Loucy (cell line): Measurements from ENCODE around the gene PRPF38A.

Source experiments
- EZH2phosphoT487 ChIP-seq: fragments of 200-600 bp; IDR thresholded peaks from 2 replicates; pipeline ENCODE4 v1.6.1; 2018; ENCODE audit warnings: antibody characterized with exemption, mild to moderate bottlenecking, moderate library complexity, borderline replicate concordance
- TF ChIP-seq, protein P1 (sequence below): fragments of 200-600 bp; sonication (generic); conservative IDR thresholded peaks from 2 replicates; pipeline ENCODE4 v1.5.1; 2014; ENCODE audit warnings: mild to moderate bottlenecking, antibody characterized with exemption, low read length

- TF ChIP-seq, protein P1, sequence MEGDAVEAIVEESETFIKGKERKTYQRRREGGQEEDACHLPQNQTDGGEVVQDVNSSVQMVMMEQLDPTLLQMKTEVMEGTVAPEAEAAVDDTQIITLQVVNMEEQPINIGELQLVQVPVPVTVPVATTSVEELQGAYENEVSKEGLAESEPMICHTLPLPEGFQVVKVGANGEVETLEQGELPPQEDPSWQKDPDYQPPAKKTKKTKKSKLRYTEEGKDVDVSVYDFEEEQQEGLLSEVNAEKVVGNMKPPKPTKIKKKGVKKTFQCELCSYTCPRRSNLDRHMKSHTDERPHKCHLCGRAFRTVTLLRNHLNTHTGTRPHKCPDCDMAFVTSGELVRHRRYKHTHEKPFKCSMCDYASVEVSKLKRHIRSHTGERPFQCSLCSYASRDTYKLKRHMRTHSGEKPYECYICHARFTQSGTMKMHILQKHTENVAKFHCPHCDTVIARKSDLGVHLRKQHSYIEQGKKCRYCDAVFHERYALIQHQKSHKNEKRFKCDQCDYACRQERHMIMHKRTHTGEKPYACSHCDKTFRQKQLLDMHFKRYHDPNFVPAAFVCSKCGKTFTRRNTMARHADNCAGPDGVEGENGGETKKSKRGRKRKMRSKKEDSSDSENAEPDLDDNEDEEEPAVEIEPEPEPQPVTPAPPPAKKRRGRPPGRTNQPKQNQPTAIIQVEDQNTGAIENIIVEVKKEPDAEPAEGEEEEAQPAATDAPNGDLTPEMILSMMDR = no peak
- no peak for TF ChIP-seq EZH2phosphoT487
Observed at GRCh38 chr1:52358851-52359497, 45.4 kb upstream of the PRPF38A start.
